Activated naive CD8-positive, alpha-beta T cell treated with anti-CD3 and anti-CD28 coated beads for 36 hours (primary cell): ENCODE measurements around the gene ZNF213. TPM values are rescaled to one million over a fixed set of nuclear protein-coding genes. Genes with fewer than 3 reads are reported as not detected.
"Not testable (repeated sequence)": the region's sequence is repeated elsewhere in the genome, so short reads cannot be mapped to it uniquely, and the experiment has no call there.

Source experiments
- DNase-seq: peaks from one replicate; pipeline ENCODE4 v3.0.0; 2021
- H3K27ac Mint-ChIP-seq: one replicate; pipeline ENCODE4 v1.8.0; 2022; ENCODE audit warnings: mild to moderate bottlenecking, moderate library complexity, mixed read lengths
- H3K27me3 Mint-ChIP-seq: one replicate; pipeline ENCODE4 v1.8.0; 2022; ENCODE audit warnings: mild to moderate bottlenecking, mixed read lengths
- H3K36me3 Mint-ChIP-seq: one replicate; pipeline ENCODE4 v1.8.0; 2021; ENCODE audit warnings: mild to moderate bottlenecking, mixed read lengths
- H3K4me1 Mint-ChIP-seq: one replicate; pipeline ENCODE4 v1.8.0; 2021; ENCODE audit warnings: mixed read lengths
- H3K4me3 Mint-ChIP-seq: one replicate; pipeline ENCODE4 v1.8.0; 2022; ENCODE audit warnings: mild to moderate bottlenecking, moderate library complexity, mixed read lengths
- H3K9me3 Mint-ChIP-seq: one replicate; pipeline ENCODE4 v1.8.0; 2022; ENCODE audit warnings: mixed read lengths
- total RNA-seq, 2 experiments: library from RNA; stranded (reverse); gene quantifications; one replicate each; pipeline ENCODE4 v1.2.3, GENCODE V29; 2021

Gene ZNF213
- total RNA-seq, 2 experiments from 2014 or later: 7.6 to 9.1 TPM

DNA sequence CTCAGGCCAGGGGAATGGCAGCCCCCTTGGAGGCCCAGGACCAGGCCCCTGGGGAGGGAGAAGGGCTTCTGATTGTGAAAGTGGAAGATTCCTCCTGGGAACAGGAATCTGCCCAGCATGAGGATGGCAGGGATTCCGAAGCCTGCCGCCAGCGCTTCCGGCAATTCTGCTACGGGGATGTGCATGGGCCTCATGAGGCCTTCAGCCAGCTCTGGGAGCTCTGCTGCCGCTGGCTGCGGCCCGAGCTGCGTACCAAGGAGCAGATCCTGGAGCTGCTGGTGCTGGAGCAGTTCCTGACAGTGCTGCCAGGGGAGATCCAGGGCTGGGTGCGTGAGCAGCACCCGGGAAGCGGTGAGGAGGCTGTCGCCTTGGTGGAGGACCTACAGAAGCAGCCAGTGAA, 2.4 kb downstream of the ZNF213 start:
- no peak for DNase-seq
- H3K9me3 Mint-ChIP-seq: no peaks in the 10 kb centered on the region
- no peaks in the 10 kb centered on the region for H3K27me3 Mint-ChIP-seq
- no peak overlapping the region for H3K4me3 Mint-ChIP-seq
- H3K36me3 Mint-ChIP-seq: peaks cover 11% of the 10 kb centered on the region
- H3K4me1 Mint-ChIP-seq: peaks cover 18% of the 10 kb centered on the region
- H3K27ac Mint-ChIP-seq: no peak overlapping the region

DNA sequence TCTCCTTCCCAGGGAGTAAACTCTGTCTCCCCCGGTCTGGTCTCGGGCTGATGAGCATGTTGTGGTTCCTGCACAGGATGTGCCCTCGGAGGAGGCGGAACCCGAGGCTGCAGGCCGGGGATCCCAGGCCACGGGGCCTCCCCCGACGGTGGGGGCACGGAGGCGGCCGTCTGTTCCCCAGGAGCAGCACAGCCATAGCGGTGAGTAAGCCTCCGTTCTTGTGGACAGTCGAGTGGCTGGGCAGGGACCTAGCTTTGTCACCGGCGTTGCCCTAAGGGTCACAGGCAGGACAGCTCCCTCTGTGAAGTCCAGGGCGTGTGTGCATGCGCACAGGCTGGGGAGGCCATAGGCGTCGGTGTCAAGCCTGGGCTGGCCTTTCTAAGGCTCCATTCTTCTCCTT, 3.5 kb downstream of the ZNF213 start:
- Mint-ChIP-seq H3K27ac (no peak overlapping the region), H3K9me3 (no peaks in the 10 kb centered on the region), H3K27me3 (no peaks in the 10 kb centered on the region), H3K36me3 (peaks cover 9% of the 10 kb centered on the region), H3K4me3 (no peak overlapping the region), H3K4me1 (peaks cover 13% of the 10 kb centered on the region)
- DNase-seq: no peak

DNA sequence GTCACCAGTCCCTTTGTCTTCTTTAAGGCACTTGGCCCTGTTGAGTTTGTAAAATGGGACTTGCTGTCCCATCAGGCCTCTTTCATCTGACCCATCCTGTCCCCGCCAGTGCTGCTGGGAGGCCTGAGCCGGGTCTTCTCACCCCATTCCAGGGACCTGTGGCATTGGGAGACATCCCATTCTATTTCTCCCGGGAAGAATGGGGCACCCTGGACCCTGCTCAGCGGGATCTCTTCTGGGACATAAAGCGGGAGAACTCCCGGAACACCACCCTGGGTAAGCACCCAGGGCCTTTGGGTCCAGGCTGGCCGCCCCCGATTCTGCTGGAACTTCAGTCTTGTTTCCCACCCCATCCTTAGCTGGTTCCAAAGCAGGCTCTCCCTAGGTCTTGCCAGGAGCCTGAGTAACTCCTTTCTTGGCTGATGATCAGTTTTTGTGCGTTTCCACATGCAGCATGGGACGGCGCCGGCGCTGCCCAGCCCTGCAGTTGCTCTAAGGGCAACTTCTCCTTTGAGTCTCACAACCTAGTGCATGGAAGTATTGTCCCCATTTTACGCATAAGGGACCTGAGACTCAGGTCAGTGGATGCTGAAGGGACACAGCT, 4.1 kb downstream of the ZNF213 start:
- no peaks in the 10 kb centered on the region for H3K27me3 Mint-ChIP-seq
- DNase-seq: no peak
- H3K9me3 Mint-ChIP-seq: no peaks in the 10 kb centered on the region
- H3K4me1 Mint-ChIP-seq: peaks cover 11% of the 10 kb centered on the region
- H3K4me3 Mint-ChIP-seq: no peak overlapping the region
- H3K36me3 Mint-ChIP-seq: peaks cover 7% of the 10 kb centered on the region
- H3K27ac Mint-ChIP-seq: peak overlapping the region; percentile 20

DNA sequence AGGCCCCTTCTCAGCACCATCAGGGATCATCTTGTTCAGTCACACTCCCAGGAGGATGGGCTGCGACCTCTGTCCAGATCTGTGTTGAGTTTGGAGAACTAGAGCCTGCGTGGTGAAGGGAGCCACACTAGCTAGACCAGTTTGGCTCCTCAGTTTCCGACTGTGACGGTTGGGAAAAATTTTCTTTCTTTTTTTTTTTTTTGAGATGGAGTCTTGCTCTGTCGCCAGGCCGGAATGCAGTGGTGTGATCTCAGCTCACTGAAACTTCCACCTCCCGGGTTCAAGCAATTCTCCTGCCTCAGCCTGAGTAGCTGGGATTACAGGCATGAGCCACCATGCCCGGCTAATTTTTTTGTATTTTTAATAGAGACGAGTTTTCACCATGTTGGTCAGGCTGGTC, 4.7 kb downstream of the ZNF213 start:
- not testable (repeated sequence) for H3K36me3 Mint-ChIP-seq

DNA sequence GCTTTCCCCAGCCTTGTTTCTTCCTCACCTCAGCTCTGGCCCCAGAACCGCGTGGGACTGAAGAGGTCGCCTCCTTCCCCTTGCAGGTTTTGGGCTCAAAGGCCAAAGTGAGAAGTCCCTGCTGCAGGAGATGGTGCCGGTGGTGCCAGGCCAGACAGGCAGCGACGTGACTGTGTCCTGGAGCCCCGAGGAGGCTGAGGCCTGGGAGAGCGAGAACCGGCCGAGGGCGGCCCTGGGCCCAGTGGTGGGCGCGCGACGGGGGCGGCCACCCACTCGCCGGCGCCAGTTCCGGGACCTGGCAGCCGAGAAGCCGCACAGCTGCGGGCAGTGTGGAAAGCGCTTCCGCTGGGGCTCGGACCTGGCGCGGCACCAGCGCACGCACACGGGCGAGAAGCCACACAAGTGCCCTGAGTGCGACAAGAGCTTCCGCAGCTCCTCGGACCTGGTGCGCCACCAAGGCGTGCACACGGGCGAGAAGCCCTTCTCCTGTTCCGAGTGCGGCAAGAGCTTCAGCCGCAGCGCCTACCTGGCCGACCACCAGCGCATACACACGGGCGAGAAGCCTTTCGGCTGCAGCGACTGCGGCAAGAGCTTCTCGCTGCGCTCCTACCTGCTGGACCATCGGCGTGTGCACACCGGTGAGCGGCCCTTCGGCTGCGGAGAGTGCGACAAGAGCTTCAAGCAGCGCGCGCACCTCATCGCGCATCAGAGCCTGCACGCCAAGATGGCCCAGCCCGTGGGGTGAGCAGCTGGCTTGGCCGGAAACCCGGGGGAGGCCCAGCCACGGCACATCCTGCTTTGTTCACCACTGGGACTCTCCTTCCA, 6.0 kb downstream of the ZNF213 start:
- DNase-seq: no peak
- Mint-ChIP-seq H3K27me3 (no peaks in the 10 kb centered on the region), H3K4me1 (peaks cover 9% of the 10 kb centered on the region), H3K36me3 (peaks cover 7% of the 10 kb centered on the region), H3K27ac (no peak overlapping the region), H3K9me3 (no peaks in the 10 kb centered on the region), H3K4me3 (no peak overlapping the region)

More for the DNA sequence above, 4.7 kb downstream of the ZNF213 start:
- not testable (repeated sequence) for H3K27ac Mint-ChIP-seq, DNase-seq, H3K4me3 Mint-ChIP-seq, H3K27me3 Mint-ChIP-seq, H3K9me3 Mint-ChIP-seq
- peaks cover 11% of the 10 kb centered on the region for H3K4me1 Mint-ChIP-seq

DNA sequence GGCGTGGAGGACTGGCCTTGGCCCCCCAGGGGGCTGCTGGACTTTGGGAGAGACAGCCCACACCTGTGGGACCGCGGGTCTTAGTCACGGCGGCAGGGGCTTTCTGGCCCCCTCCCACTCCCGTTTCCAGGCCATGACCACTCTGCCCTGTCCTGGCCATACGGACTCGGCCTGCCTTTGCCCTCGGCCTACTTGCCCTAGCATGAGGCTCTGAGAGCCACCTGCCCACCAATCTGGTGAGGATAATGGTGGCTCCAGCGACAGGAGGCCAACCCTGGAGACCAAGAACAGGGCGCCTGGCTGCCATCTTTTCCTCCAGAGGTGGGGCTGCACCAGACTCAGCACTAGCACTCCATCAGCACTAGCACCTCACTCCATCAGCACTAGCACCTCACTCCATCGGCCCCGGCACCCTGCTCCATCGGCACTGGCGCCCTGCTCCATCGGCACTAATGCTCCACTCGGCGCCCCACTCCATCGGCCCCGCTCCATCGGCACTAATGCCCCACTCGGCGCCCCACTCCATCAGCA, 7.0 kb downstream of the ZNF213 start:
- no peaks in the 10 kb centered on the region for H3K9me3 Mint-ChIP-seq
- peaks cover 4% of the 10 kb centered on the region for H3K4me1 Mint-ChIP-seq
- H3K4me3 Mint-ChIP-seq: no peak overlapping the region
- DNase-seq: no peak
- peaks cover 7% of the 10 kb centered on the region for H3K36me3 Mint-ChIP-seq
- no peak overlapping the region for H3K27ac Mint-ChIP-seq
- H3K27me3 Mint-ChIP-seq: no peaks in the 10 kb centered on the region

DNA sequence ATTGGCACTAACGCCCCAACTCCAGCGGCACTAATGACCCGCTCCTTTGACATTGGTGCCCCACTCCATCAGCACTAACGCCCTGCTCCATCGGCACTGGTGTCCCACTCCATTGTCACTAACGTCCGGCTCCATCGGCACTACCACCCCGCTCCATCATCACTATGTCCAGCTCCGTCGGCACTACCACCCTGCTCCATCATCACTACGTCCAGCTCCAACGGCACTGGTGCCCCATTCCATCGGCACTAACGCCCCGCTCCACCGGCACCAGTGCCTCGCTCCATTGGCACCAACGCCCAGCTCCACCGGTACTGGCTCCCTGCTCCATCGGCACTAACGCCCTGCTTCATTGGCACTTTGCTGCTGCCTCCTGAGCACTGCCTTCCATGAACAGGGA, 7.5 kb downstream of the ZNF213 start:
- no peak for DNase-seq
- Mint-ChIP-seq H3K36me3 (peaks cover 7% of the 10 kb centered on the region), H3K4me1 (peaks cover 2% of the 10 kb centered on the region), H3K9me3 (no peaks in the 10 kb centered on the region), H3K4me3 (no peak overlapping the region), H3K27me3 (no peaks in the 10 kb centered on the region), H3K27ac (no peak overlapping the region)

DNA sequence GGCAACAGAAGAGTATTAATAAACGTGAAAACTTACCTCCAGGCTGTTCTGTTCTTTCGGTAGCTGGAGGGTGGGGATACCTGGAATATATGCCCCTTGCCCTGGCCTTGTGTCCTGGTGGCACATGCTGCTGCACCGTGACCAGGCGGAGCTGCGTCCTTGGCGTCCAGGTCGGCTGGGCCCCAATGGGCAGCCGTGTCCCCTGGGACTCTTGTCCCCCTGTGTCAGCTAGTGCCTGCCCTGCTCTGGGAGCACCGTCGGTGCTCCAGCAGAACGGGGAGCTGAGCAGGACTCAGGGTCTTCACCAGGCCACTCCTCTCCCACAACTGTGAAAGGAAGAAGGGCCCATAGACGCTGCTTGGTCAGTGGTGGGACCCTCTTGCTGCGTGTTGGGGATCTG, 7.9 kb downstream of the ZNF213 start:
- Mint-ChIP-seq H3K27ac (no peak overlapping the region), H3K4me1 (peaks cover 2% of the 10 kb centered on the region), H3K9me3 (no peaks in the 10 kb centered on the region), H3K4me3 (no peak overlapping the region), H3K36me3 (peaks cover 7% of the 10 kb centered on the region), H3K27me3 (no peaks in the 10 kb centered on the region)
- DNase-seq: no peak

DNA sequence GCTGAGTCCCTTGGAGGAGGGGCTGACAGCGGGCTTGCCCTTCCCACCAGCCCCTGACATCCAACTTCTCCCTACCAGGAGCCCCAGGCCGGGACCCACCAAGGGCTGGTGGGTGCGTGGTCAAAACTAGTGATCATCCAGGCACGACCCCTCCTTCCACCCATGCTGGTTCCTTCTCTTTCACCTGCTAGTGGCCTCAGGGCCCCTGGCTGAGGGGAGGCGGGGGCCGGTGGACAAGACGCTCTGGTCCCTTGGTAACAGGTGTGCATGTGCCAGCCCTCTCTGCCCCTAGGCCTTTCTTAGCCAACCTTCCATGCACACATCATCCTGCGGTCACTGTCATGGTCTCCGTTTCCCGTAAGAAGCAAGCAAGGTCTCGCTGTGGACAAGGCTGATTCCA, 8.4 kb downstream of the ZNF213 start:
- H3K4me1 Mint-ChIP-seq: no peaks in the 10 kb centered on the region
- no peak overlapping the region for H3K27ac Mint-ChIP-seq
- DNase-seq: no peak
- no peaks in the 10 kb centered on the region for H3K9me3 Mint-ChIP-seq
- peaks cover 7% of the 10 kb centered on the region for H3K36me3 Mint-ChIP-seq
- no peaks in the 10 kb centered on the region for H3K27me3 Mint-ChIP-seq
- no peak overlapping the region for H3K4me3 Mint-ChIP-seq

DNA sequence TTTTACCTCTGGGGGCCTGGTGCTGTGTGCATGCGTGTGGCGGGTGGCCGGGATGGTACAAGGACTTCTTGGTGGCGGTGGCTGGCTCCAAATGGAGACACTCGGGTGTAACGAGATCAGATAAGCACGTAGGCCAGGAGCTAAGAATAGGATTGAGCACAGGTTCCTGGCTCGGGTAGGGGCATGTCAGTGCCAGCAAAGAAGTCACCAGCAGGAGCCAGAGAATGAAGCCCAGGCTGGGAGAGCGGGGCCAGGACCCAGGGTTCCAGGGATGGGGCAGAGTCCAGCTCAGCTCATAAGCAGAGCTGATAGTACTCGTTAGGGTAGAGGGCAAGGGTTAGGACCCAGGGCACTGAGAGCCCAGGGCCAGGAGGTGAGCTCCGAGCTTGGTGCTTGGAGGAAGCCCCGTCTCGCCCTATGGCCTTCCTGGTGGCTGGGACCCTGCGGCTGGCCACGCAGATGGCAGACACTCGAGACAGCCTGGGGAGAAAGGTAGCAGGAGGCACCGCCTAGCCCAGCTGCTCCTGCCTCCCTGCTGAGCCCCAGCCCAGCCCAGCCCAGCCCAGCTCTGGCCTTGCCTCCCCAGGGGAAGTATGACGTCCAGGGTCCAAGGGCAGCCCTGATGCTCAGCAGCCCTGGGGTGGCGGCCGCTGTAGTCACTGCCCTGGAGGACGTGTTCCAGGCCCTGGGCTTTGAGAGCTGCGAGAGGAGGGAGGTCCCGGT, 8.9 kb downstream of the ZNF213 start:
- Mint-ChIP-seq H3K9me3 (no peaks in the 10 kb centered on the region), H3K27ac (no peak overlapping the region), H3K4me1 (no peaks in the 10 kb centered on the region), H3K36me3 (peaks cover 7% of the 10 kb centered on the region), H3K27me3 (no peaks in the 10 kb centered on the region), H3K4me3 (no peak overlapping the region)
- no peak for DNase-seq

DNA sequence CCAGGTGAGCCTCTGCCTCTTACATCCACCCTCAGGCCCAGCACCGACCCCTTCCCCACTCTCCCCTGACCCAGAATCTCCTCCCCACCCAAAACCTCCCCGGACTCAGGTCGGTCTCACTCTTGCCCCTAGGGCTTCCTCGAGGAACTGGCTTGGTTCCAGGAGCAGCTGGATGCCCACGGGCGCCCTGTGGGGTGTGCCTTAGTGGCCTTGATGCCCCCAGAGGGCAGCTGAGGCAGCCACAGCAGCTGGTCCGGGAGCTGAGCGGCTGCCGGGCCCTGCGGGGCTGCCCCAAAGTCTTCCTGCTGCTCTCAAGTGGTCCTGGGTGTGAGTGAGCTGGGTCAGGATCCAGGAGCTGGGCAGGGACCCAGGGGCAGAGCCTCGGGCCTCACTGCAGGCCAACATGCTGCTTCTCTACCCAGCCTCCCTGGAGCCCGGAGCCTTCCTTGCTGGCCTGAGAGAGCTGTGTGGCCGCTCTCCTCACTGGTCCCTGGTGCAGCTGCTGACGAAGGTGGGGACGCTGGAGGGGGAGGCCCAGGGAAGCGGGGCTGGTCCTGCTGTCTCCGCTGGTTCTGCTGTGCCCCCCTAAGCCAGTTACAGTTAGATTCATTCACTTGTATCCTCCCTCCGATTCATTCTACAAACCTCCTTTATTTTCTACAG, 9.6 kb downstream of the ZNF213 start:
- peaks cover 4% of the 10 kb centered on the region for H3K36me3 Mint-ChIP-seq
- no peak for DNase-seq
- H3K4me1 Mint-ChIP-seq: peaks cover 5% of the 10 kb centered on the region
- no peak overlapping the region for H3K4me3 Mint-ChIP-seq
- H3K27ac Mint-ChIP-seq: no peak overlapping the region
- H3K27me3 Mint-ChIP-seq: no peaks in the 10 kb centered on the region
- no peaks in the 10 kb centered on the region for H3K9me3 Mint-ChIP-seq

DNA sequence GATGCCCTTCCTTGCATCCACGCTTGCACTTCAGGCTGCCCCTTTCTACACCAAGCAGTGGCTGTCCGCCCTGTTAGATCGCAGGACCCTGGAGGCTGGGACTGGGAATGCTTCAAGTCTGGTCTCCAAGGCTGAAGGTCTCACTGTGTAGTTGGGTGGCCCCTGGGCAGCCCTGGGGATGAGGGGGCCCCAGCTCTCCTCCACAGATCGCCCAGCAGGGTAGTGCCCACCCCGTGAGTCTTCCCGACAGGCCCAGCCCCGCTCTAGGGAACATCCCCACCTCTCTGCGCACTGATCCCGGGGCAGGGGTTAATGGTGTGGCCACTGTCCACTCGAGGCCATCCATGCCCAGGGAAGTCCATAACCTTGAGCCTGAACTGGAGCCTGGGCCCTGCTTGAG, 10.3 kb downstream of the ZNF213 start:
- Mint-ChIP-seq H3K9me3 (no peaks in the 10 kb centered on the region), H3K36me3 (peaks cover 4% of the 10 kb centered on the region), H3K4me1 (peaks cover 10% of the 10 kb centered on the region), H3K4me3 (no peak overlapping the region), H3K27ac (no peak overlapping the region), H3K27me3 (no peaks in the 10 kb centered on the region)
- no peak for DNase-seq

DNA sequence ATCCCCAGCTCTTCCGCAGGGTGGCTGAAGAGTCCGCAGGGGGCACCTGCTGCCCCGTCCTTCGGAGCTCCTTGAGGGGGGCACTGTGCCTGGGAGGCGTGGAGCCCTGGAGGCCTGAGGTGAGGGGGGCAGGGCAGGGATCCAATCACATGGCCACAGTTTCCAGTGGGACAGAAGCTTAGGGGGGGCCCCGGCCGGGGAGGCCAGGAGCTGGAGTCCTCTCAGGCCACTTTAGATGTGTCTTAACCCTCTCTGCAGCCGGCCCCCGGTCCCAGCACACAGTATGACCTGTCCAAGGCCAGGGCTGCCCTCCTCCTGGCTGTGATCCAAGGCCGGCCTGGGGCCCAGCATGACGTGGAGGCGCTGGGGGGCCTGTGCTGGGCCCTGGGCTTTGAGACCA, 10.8 kb downstream of the ZNF213 start:
- Mint-ChIP-seq H3K9me3 (peaks cover under 1% of the 10 kb centered on the region), H3K4me1 (peaks cover 12% of the 10 kb centered on the region), H3K4me3 (no peak overlapping the region), H3K27ac (no peak overlapping the region), H3K36me3 (peaks cover 4% of the 10 kb centered on the region), H3K27me3 (peaks cover 3% of the 10 kb centered on the region)
- no peak for DNase-seq

DNA sequence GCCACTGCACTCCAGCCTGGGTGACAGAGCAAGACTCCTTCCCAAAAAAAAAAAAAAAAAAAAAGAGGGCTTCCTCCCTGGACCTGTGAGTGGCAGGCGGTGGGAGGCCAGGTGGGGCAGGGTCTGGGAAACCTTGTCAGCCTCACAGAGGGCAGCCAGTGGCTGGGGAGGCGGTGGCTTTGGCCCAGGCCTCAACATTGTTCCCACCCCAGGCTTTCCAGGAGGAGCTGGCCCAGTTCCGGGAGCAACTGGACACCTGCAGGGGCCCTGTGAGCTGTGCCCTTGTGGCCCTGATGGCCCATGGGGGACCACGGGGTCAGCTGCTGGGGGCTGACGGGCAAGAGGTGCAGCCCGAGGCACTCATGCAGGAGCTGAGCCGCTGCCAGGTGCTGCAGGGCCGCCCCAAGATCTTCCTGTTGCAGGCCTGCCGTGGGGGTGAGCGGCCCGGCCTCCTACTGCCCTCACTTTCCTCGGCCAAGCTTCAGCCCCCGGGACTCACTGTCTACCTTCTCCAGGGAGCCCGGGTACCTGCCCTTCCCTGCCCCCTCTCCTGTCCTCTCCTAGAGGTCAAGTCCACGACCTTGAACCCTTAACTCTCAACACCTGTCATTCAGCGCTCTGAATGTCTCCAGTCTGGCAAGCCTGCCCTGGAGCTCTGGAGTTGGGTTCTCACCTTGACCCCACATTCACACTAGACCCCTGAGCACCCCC, 12.4 kb downstream of the ZNF213 start:
- H3K9me3 Mint-ChIP-seq: peaks cover 3% of the 10 kb centered on the region
- H3K36me3 Mint-ChIP-seq: peaks cover 3% of the 10 kb centered on the region
- H3K27me3 Mint-ChIP-seq: peaks cover 6% of the 10 kb centered on the region
- no peak for DNase-seq
- H3K27ac Mint-ChIP-seq: no peak overlapping the region
- peaks cover 20% of the 10 kb centered on the region for H3K4me1 Mint-ChIP-seq
- no peak overlapping the region for H3K4me3 Mint-ChIP-seq
